ENCODE data around the gene ZNF789. TPM values are rescaled to one million over a fixed set of nuclear protein-coding genes. Genes with fewer than 3 reads are reported as not detected.

Gene ZNF789
- total and polyA plus RNA-seq, 9 of the 15 experiments (the other 6 are each of a cell fraction or from before 2014, with no cell fraction given): 6.1 to 57.0 (median 24.8) TPM

- TF ChIP-seq SRSF7 (optimal IDR thresholded peaks at IDR 0.05; ENCODE audit: low read depth, low read length): no peak
- no peak for TF ChIP-seq ZNF764 (CRISPR knock-in tag; IDR thresholded peaks at IDR 0.05; ENCODE audit: low read depth)
- no peak for TF ChIP-seq ZNF398 (CRISPR knock-in tag; IDR thresholded peaks at IDR 0.05)
- TF ChIP-seq SMARCE1 (IDR thresholded peaks at IDR 0.05): no peak
These were observed 11.5 kb upstream of the ZNF789 start (continued) for GRCh38 chr7:99461221-99461620.

GRCh38 chr7:99465421-99465768 lies 7.3 kb upstream of the ZNF789 start:
- TF ChIP-seq ELF2 (CRISPR knock-in tag; IDR thresholded peaks at IDR 0.05) (no peak), KHSRP (IDR thresholded peaks at IDR 0.05) (no peak), FOXJ2 (tag; IDR thresholded peaks at IDR 0.05) (0 out of 2 replicates have a peak, but pooled peaks have one; percentile 25), RBM15 (IDR thresholded peaks at IDR 0.05; ENCODE audit: insufficient read depth, low read length) (no peak), KLF10 (CRISPR knock-in tag; IDR thresholded peaks at IDR 0.05) (no peak), CHCHD3 (CRISPR knock-in tag; IDR thresholded peaks at IDR 0.05) (no peak)
- BruUV-seq (replicated peaks): TSS peak; percentile 66
- H3K4me1 ChIP-seq (replicated peaks in 1 of 2; ENCODE audit: control insufficient read depth in 2 of 2, insufficient read depth in 2 of 2, low read length in 2 of 2): peaks cover 13 to 36% of the 10 kb centered on the region in 2 experiments; a peak in 4 of 5 replicates
- under 1% methylated on average over 9 of the region's 9 CpGs for WGBS (ENCODE audit: insufficient coverage, low coverage, missing lambda C conversion rate)
- ChIA-PET POLR2A (interaction anchor here (0.5 to 3.9 kb wide), 10 partner anchors 9 to 57 kb away, joined by 3 to 28 read pairs (median 4); partner anchors contain the start of gene BUD31), CTCF (ENCODE audit: low intra/inter-chr PET ratio) (no interaction called here)
- H3K9me1 ChIP-seq (ENCODE audit: control insufficient read depth, insufficient read depth, low read length): no peaks in the 10 kb centered on the region
- intact Hi-C loops (cut with micrococcal nuclease) (no loop called here), in situ Hi-C loops (cut with MboI) (no loop called here)
- FAIRE-seq: peak; percentile 48
- peak overlapping the region; percentile 99 for H3K4me2 ChIP-seq (ENCODE audit: insufficient read depth, low read length)
- DNase-seq (ENCODE audit: extremely low read depth in 1 of 4, low spot score in 3 of 4): peak in 1 of 4 experiments; percentile 34
- H3K9ac ChIP-seq (ENCODE audit: insufficient read depth in 1 of 2, low read depth in 2 of 2, low read length in 2 of 2): peak overlapping the region; percentile 99
- H3K9me3 ChIP-seq (replicated peaks; ENCODE audit: control insufficient read depth, insufficient read depth, low read depth, low read length): no peaks in the 10 kb centered on the region
- ATAC-seq: peak; percentile 38
- H3K4me3 ChIP-seq: peak overlapping the region; percentile 83
- no peaks in the 10 kb centered on the region for H3K27me3 ChIP-seq (ENCODE audit: control insufficient read depth in 2 of 2, insufficient read depth in 2 of 2, low read length in 2 of 2)
- peak overlapping the region; percentile 98 for H2AFZ ChIP-seq (ENCODE audit: low read depth, low read length)
- H3K27ac ChIP-seq (ENCODE audit: extremely low read depth, low read depth, low read length): peak overlapping the region; percentile 94
- H4K20me1 ChIP-seq (replicated peaks; ENCODE audit: control insufficient read depth, insufficient read depth, low read length): peaks cover 22% of the 10 kb centered on the region
- peaks cover 60% of the 10 kb centered on the region for H3K79me2 ChIP-seq (ENCODE audit: control insufficient read depth, insufficient read depth, low read length)
- peaks cover 47% of the 10 kb centered on the region for H3K36me3 ChIP-seq (ENCODE audit: control insufficient read depth, insufficient read depth, low read length)

All from K562 (cell line).